Measurements from ENCODE around the gene SESN3. TPM values are rescaled to one million over a fixed set of nuclear protein-coding genes. Genes with fewer than 3 reads are reported as not detected.
"Not testable (repeated sequence)": the region's sequence is repeated elsewhere in the genome, so short reads cannot be mapped to it uniquely, and the experiment has no call there.

Gene SESN3
- total RNA-seq, 1 experiment from 2014 or later: 34.9 TPM

- ATAC-seq: no peak
Measured at GRCh38 chr11:95140397-95141033, 90.5 kb downstream of the SESN3 start.

GRCh38 chr11:95138448-95138847 lies 92.6 kb downstream of the SESN3 start:
- DNase-seq (ENCODE audit: low spot score): no peak
- Mint-ChIP-seq H3K36me3 (no peaks in the 10 kb centered on the region), H3K4me1 (no peaks in the 10 kb centered on the region), H3K27ac (no peak overlapping the region), H3K27me3 (ENCODE audit: low read depth) (peaks cover 31% of the 10 kb centered on the region), H3K9me3 (no peaks in the 10 kb centered on the region), H3K4me3 (no peak overlapping the region)
- ATAC-seq: 0 out of 2 replicates have a peak, but pooled peaks have one; percentile 28
- no peak for TF ChIP-seq USF1 (CRISPR knock-in tag; IDR thresholded peaks at IDR 0.05)
- CTCF ChIA-PET: interaction anchor here (0.6 to 1.1 kb wide), 3 partner anchors 12 to 1257 kb away, joined by 4 read pairs; no protein-coding TSS in a partner anchor
- POLR2A ChIA-PET: no interaction called here

More at GRCh38 chr11:95140397-95141033, 90.5 kb downstream of the SESN3 start:
- ChIA-PET CTCF (interaction anchor here (0.7 to 1.5 kb wide), 4 partner anchors 9 to 70 kb away, joined by 3 to 4 read pairs (median 4); no protein-coding TSS in a partner anchor), POLR2A (no interaction called here)
- no peaks in the 10 kb centered on the region for H3K4me1 Mint-ChIP-seq
- no peak overlapping the region for H3K27ac Mint-ChIP-seq
- H3K36me3 Mint-ChIP-seq: no peaks in the 10 kb centered on the region
- no peak for DNase-seq (ENCODE audit: low spot score)
- no peaks in the 10 kb centered on the region for H3K9me3 Mint-ChIP-seq
- TF ChIP-seq USF2 (CRISPR knock-in tag; IDR thresholded peaks at IDR 0.05): no peak
- no peak for TF ChIP-seq SP1 (CRISPR knock-in tag; conservative IDR thresholded peaks at IDR 0.05)
- no peak for TF ChIP-seq ZNF425 (CRISPR knock-in tag; conservative IDR thresholded peaks at IDR 0.05)
- TF ChIP-seq ZNF671 (CRISPR knock-in tag; IDR thresholded peaks at IDR 0.05): no peak
- no peak overlapping the region for H3K4me3 Mint-ChIP-seq
- H3K27me3 Mint-ChIP-seq (ENCODE audit: low read depth): peaks cover 51% of the 10 kb centered on the region

GRCh38 chr11:95137299-95137698 lies 93.7 kb downstream of the SESN3 start:
- DNase-seq (ENCODE audit: low spot score) (no peak), ATAC-seq (no peak)
- H3K9me3 Mint-ChIP-seq: no peaks in the 10 kb centered on the region
- no peaks in the 10 kb centered on the region for H3K4me1 Mint-ChIP-seq
- ChIA-PET POLR2A (no interaction called here), CTCF (interaction anchor here (0.9 to 1.5 kb wide), 4 partner anchors 13 to 70 kb away, joined by 3 to 5 read pairs (median 4); partner anchors contain the start of gene SRSF8)
- H3K27me3 Mint-ChIP-seq (ENCODE audit: low read depth): peaks cover 19% of the 10 kb centered on the region
- H3K36me3 Mint-ChIP-seq: no peaks in the 10 kb centered on the region
- no peak overlapping the region for H3K27ac Mint-ChIP-seq
- no peak overlapping the region for H3K4me3 Mint-ChIP-seq
- TF ChIP-seq E2F5 (CRISPR knock-in tag; IDR thresholded peaks at IDR 0.05): no peak
- TF ChIP-seq ZNF138 (CRISPR knock-in tag; conservative IDR thresholded peaks at IDR 0.05): no peak
- no peak for TF ChIP-seq RELA (CRISPR knock-in tag; IDR thresholded peaks at IDR 0.05; ENCODE audit: borderline replicate concordance)

- DNase-seq (ENCODE audit: low spot score); H3K36me3 Mint-ChIP-seq; ATAC-seq; H3K4me1 Mint-ChIP-seq; H3K4me3 Mint-ChIP-seq; POLR2A ChIA-PET; H3K9me3 Mint-ChIP-seq; H3K27ac Mint-ChIP-seq: not testable (repeated sequence)
- CTCF ChIA-PET: interaction anchor here (1.5 kb wide), 1 partner anchor 70 kb away, joined by 5 read pairs; the partner anchor contains the start of gene SRSF8
- peaks cover 14% of the 10 kb centered on the region for H3K27me3 Mint-ChIP-seq (ENCODE audit: low read depth)
Measured at GRCh38 chr11:95136747-95137146, 94.3 kb downstream of the SESN3 start.

- Mint-ChIP-seq H3K4me3 (no peak overlapping the region), H3K9me3 (no peaks in the 10 kb centered on the region), H3K27ac (no peak overlapping the region), H3K36me3 (no peaks in the 10 kb centered on the region), H3K4me1 (no peaks in the 10 kb centered on the region), H3K27me3 (ENCODE audit: low read depth) (peaks cover 12% of the 10 kb centered on the region; the same call in 1 of the 2 replicates)
- ATAC-seq (no peak), DNase-seq (ENCODE audit: low spot score) (no peak)
- ChIA-PET CTCF (no interaction called here), POLR2A (no interaction called here)
- TF ChIP-seq MYBL2 (CRISPR knock-in tag; IDR thresholded peaks at IDR 0.05) (no peak), ZNF512 (CRISPR knock-in tag; IDR thresholded peaks at IDR 0.05; ENCODE audit: borderline replicate concordance) (no peak), RELA (CRISPR knock-in tag; IDR thresholded peaks at IDR 0.05; ENCODE audit: borderline replicate concordance) (no peak), ZNF532 (CRISPR knock-in tag; IDR thresholded peaks at IDR 0.05; ENCODE audit: borderline replicate concordance) (no peak), USF2 (CRISPR knock-in tag; IDR thresholded peaks at IDR 0.05) (no peak)
Measured at GRCh38 chr11:95135880-95136279, 95.1 kb downstream of the SESN3 start.

All from WTC11 (cell line).